GM19452 (cell line): ENCODE results near the gene ATP6V1D.
A peak's percentile ranks its signal among the peaks of the same experiment; 100 is the strongest.
"Not testable (repeated sequence)": the region's sequence is repeated elsewhere in the genome, so short reads cannot be mapped to it uniquely, and the experiment has no call there.

ENCODE experiments used
- ATAC-seq: cut with Tn5 transposase; IDR thresholded peaks from one replicate; pipeline ENCODE4 v1.9.1; 2021; ENCODE audit not compliant: unreplicated experiment

Gene ATP6V1D

DNA sequence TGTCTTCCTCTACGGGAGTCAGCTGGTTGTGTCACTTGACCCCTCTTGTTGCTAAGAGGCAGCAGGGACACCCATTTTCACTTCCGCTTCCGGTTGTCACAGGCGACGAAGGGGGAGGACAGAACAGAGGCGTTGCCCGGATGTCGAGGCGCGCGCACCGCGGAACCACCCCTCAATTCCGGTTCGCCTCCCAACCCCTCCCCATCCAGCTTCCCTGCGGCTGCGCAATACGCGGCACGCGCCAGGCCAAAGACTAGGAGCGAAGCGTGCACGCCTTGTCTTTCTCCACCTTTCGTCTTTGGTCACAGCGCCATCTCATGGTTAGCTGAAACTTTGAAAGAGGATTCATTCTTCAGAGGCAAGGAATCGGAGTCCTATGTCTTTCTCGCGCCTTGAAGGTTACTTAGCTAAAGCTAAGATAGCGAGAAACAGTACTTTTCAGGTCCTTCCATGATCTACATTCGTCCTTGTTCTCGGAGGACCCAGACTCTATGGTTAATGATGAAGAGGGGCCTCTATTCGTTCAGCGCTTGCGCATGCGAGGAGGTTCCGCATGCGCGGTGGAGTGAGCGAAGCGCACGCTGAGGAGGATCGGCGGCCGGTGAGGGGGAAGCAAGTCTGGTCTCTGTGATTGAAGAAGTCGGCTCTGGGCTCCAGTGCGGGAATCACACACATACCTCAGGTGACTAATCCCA, at the start of gene ATP6V1D, which contains the start of gene EIF2S1:
Gene ATP6V1D (minus strand): TSS at position 30 of the 695 bp plus-strand sequence. CDS start 106 bp downstream, outside the sequence.
Gene EIF2S1 (plus strand): TSS at position 554 of the 695 bp plus-strand sequence. CDS start 4,440 bp downstream, outside the sequence.
- ATAC-seq = peak; percentile 89

DNA sequence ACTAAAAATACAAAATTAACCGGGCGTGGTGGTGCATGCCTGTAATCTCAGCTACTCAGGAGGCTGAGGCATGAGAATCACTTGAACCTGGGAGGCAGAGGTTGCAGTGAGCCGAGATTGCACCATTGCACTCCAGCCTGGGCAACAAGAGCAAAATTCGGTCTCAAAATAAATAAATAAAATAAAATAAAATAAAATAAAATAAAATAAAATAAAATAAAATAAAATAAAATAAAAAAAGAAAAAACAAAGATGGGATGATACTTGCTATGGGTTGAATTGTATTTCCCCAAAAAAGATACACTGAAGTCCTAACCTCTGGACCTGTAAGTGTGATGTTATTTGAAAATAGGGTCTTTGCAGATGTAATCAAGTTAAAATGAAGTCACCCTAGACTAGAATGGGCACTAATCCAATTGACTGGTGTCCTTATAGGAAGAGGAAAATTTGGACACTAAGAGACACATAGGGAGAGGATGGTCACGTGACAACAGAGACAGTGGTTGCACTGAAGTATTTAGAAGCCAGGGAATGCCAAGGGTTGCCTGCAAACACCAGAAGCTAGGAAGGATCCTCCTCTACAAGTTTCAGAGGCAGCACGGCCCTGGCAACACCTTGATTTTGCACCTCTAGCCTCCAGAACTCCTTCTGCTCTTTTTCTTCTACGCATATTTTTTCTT, 48.7 kb upstream of the ATP6V1D start:
- ATAC-seq = not testable (repeated sequence)

DNA sequence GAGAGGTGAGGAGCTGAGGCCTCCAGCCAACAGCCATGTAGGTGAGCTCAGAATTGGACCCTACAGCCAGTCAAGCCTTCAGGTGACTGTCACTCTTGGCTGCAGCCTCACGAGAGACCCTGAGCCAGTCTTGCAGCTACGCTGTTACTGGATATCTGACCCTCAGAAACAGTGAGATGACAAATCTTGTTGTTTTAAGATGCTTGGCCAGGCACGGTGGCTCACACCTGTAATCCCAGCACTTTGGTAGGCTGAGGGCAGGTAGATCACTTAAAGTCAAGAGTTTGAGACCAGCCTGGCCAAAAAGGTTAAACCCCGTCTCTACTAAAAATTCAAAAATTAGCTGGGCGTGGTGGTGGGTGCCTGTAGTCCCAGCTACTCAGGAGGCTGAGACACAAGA, 46.2 kb upstream of the ATP6V1D start:
- no peak for ATAC-seq

DNA sequence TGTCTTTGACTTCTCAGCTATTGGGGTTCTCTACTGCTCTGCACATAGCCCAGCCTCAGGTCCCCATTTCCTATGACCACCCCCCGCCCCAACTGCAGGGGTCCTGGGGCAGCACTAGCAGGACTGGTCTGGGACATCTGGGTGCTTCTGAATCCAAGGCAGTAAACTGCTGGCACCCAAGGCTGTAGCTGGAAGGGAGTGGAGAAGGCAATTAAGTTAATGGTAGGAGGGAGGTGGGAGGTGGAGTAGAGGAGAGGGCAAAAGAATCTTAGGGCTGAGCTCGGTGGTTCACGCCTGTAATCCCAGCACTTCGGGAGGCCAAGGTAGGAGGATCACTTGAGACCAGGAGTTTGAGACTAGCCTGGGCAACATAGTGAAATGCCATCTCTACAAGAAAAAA, 40.8 kb upstream of the ATP6V1D start:
- ATAC-seq = no peak

DNA sequence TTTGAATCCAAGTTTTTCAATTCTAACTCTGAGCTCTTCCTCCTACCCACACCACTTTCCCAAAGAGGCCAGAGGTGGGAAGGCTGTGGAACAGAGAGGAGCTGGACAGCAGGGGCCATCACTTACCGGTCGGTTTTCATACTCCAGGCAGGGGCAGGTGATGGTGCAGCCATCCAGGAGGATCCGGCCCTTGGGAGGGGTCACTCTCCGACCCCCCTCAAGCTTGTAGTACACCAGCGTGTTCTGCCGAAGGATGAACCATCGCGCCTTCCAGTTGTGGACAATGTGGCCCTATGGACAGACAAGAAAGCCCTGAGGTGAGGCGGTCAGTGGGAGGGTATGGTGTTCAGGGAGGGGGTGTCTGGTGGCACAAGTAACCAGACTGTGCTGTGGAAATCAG, 37.9 kb upstream of the ATP6V1D start:
- no peak for ATAC-seq

DNA sequence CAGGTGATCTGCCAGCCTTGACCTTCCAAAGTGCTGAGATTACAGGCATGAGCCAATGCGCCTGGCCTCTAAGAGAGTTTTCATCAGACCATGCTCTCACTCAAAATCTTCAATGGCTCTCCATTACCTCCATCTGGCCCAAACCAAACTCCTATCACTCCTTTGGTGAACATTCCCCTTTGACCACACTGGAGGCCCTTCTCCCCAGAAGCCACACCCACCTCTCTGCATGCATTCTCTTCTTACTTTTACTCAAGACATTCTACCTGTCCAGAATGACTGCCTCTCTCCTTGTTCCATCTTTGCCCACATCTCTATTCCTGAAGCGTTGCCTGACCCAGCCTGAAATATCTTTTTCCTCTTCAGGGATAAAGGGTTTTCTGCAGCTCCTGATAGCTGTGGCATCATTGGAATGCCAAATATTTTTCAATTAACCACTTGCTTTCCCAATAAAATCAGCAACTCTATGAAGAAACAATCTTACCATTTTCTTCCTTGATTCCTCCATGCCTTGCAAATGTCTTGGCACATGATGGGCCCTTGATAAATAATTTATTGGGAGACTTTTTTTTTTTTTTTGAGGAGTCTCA, 36.9 kb upstream of the ATP6V1D start:
- no peak for ATAC-seq

DNA sequence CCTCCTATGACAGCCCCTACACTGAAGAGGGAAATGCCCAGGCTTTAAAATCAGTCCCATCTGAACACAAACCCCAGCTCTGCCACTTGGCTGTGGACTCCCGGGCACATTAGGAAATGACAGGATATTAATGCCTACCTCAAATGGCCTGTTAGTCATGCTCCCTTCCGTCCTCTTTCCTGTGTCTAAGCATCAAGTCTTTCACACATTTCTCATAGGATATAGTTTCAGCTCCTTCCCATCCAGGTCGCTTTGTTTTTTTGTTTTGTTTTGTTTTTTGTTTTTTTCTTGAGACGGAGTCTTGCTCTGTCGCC, 36.2 kb upstream of the ATP6V1D start:
- ATAC-seq = no peak

DNA sequence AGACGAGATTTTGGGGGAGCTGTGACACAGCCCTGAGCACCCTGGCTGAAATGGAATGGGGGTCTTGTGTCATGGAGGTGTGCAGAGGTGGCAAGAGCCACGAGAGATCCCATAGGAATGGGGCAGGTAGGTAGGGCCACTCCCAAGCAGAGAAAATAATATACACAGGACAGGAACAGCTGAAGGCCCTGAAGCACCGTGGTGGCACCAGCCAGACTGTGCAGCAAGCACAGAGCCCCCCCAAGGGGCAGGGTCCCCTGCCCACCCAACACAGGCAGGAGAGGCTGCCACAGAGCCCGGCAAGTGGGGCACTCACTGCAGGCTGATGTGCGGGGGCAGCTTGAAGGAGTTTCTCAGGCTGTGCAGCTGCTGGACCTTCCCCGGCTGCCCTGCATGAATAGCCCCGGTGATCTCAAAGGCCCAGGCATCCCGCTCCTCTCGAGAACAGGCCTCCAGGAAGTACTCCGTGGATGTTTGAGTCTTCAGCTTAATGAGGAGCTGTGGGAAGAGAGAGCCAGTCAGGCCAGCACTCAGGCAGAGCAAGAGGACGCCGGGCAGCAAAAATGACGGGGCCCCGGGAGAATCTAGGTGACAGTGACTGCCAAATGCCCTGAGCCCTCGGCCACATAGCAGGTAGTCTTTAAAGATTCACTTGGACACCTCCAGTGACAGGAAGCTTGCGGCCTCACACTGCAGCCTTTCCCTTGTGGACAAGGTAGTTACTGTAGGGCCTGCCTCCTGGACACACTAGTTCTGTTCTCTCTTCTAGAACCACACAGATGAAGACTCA, 35.7 kb upstream of the ATP6V1D start:
- no peak for ATAC-seq

DNA sequence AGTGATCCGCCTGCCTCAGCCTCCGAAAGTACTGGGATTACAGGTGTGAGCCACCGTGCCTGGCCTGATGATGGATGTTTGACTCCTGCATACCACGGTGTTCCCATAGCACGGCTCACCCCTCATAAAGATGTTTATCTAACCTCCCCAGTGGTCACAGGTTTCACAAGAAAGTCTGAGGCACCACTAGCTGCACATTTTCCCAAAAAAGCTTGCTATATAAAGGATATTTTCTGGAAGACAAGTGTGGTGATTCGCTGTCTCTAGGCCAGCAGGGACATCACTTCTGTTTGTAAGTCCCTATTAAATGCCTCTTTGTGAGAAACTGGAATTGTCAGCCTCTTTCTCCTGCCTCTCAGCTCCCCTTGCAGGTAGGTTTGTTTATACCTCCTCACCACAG, 34.1 kb upstream of the ATP6V1D start:
- no peak for ATAC-seq

DNA sequence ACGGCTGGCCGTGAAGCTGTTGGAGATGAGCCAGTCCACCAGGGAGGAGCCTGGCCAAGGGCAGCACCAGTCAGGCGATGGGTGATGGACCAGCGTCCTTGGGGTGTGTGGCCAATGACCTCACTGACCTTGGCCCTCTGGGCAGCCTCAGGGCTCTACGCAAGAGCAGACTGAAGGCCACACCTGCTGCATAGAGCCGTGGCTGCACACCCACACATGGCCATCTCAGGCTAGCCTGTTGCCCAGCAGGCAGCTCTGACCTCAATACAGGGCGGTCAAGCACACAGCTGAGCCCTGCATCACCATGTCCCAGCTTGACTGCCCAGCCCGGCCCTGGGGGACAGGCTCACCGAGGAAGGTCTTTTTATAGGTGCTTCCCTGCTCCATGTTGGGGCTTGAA, 33.2 kb upstream of the ATP6V1D start:
- no peak for ATAC-seq

DNA sequence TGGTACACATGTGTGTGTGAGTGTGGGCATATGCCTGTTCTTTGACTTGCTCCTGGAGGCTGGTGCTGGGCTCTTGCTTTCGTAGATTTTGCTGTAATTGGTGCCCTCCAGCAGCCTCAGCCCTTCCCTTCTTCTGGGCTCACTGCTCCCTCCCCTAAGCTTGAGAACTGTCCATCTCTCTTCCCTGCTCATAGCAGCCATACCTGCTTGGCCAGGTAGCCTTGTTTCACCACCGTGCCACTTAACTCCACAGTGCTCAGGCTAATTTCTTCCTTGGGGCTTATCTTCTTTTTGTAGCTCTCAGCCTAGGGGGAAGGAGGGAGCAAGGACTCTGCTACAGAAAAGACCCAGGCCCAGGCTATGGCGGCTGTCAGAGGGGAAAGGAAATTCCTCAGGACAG, 32.5 kb upstream of the ATP6V1D start:
- ATAC-seq = no peak

DNA sequence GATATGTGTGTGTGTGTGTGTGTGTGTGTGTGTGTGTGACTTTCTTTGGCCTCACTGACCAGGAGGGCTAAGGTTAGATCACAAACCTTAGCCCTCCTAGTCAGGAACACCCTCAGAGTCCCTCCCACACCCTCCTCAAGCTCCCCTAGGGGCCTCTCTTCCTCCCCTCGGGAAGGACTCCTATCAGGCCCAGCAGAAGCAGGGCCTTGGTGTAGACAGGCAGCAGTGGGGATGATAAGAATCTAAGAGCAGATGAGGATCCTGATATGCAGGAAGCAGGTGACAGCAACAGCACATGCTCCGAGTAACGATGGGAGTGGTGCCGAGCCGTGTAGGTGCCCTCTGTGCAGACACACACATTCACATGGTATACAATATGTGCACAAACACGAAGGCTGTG, 31.7 kb upstream of the ATP6V1D start:
- no peak for ATAC-seq

DNA sequence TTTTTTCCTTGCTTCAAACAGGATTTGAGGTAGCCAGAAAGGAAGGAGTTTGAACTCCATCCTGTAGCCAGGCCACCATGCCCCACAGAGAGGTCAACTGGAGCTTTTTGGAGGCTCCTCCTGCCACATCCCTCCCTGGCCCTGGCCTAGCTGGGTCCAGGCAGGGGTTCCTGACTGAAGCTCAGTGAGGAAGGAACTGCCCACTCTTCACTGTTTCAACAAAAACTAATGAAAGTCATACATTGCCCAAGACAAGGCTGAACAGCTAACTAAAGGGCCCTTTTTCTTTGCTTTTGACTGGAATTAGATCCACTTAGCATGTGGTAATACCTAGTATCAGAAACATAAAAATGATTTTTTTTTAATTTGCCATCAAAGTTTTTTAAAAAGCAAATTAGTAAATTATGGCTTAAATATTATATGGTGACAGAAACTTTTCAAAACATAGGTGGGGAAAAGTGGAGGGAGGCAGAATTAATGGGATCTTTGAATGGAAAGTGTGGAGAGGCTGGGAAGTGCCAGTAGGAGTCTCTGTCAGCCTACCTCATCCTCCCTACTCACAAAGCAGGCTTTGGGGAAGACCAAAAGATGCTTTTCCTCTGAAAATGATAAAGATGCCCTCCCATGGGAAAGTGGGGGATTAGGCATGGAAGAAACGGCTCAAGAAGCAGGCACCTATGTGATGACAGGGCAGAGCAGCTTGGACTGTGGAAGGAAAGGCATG, 30.4 kb upstream of the ATP6V1D start:
- no peak for ATAC-seq

DNA sequence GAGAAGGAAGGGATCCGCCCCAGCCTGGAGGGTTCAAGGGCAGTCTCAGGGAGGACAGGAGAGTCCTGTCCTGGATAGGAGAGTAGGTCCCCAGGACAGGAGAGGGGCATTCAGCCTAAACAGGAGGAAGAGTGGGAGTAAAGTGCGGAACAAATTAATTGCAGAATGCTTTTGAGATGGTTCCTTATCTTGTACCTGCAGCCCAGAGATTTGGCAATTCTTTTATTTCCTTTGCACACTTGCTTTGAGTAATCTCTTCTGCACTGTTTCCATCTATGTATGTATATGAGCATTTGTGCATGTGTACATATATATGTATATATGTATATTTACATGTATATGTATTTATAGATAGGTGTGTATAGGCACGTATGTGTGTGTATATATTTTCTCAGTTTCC, 29.7 kb upstream of the ATP6V1D start:
- no peak for ATAC-seq

DNA sequence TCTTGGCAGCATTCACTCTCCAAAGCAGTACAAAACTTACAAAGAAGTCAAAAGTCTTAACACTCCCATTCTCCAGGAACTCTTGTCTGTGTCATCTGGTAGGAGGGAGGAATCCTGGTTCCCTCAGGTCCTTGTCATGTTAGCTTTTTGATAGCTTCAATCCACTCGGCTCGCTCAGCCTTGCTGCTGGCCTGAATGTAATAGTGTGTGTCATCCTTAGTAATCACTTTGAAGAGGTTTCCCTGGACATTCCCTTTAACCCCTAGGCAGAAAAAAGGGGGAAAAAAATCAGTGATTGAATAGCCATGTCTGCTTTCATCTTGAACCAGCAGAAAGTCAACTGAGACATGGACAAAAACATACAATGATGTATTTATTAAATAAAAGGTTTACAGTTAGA, 27.6 kb upstream of the ATP6V1D start:
- ATAC-seq = no peak

DNA sequence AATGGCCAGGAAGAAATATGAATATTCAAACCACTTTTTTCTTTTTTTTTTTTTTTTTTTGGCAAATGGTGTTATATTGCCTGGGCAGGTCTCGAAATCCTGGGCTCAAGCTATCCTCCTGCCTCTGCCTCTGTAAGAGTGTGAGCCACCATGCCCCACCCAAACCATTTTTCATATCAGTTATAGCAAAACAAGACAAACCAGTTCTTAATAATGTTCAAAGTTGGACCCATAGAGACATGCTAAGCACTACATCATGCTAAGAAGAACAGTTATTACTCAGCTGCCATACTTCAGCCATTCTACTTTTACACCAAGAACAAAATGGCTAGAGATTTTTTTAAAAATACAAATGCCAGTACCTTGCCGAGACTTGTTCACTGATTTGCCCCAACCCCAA, 26.0 kb upstream of the ATP6V1D start:
- no peak for ATAC-seq

DNA sequence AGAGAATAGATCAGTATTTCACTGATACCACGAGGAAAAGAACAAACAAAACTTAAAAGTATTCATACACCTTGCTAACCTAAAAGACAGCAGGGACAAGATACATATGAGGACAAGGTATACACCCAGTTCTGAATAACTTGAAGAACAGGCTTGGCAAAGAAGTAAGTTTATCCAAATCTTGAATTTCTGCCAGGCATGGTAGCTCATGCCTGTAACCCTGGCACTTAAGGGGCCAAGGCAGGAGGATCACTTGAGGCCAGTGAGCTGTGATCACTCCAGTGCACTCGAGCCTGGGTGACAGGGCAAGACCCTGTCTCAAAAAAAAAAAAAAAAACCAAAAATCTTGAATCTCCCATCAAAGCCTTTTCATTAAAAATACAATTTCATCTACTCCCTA, 25.5 kb upstream of the ATP6V1D start:
- no peak for ATAC-seq

DNA sequence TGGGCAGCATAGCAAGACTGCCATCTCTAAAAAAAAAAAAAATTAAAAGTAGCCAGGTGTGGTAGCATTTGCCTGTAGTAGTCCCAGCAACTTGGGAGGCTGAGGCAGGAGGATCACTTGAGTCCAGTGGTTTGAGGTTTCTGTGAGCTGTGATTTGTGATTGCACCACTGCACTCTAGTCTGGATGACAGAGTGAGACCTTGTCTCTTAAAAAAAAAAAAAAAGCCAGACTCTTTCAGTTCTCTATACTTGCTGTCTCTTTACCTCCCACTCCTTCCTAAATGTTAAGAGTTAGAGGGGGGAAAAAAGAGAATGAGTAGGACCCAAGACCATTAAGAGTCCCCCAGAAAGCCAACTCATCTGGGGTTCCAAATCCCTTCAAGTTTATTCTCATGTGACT, 18.3 kb upstream of the ATP6V1D start:
- no peak for ATAC-seq

DNA sequence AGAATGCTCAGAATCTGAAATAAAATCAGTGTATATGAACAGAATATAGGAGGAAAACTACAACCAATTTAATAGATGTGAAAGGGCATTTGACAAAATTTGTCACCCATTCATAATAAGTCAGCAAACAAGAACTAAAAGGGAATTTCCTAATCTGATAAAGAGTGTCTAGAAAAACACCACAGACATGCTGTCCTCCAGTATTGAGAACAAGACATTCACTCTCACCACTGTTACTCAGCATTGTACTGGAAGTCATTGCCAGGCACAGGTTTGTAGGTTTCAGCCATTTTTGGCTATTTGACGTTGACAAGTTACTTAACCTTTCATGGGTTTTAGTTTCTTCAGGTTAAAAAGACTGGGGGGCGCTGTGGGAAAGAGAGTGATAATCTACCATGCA, 13.7 kb upstream of the ATP6V1D start:
- no peak for ATAC-seq

DNA sequence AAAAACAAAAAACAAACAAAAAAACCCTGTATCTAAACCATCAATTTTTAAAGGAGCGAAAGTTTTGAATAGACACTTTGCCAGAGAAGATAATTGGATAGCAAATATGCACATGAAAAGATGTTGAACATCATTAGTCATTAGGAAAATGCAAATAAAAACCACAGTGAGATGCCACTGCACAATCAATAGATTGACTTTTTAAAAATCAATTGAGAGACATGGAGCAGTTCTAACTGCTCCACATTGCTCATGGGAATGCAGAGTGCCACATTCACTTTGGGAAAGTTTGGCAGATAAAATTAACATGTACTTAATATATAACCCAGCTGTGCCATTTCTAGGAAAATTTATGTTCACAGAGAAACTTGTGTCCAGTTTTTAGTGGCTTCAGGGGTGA, 13.2 kb upstream of the ATP6V1D start:
- ATAC-seq = no peak
